Tibial nerve (tissue), 3 donors: ENCODE measurements around the gene MYO3B.

Experiments
- CTCF ChIP-seq, 5 experiments: fragments of 200-600 bp in 3 of 5; fragments of 450-650 bp in 2 of 5; sonication (generic) in 3 of 5; IDR thresholded peaks; one replicate each; pipeline ENCODE4 v1.5.1; 2016 to 2019; ENCODE audit warnings: antibody characterized with exemption in 5 of 5, mild to moderate bottlenecking in 3 of 5, moderate library complexity in 2 of 5
- POLR2A ChIP-seq, 2 donors: fragments of 450-650 bp; IDR thresholded peaks; one replicate each; pipeline ENCODE4 v1.6.1; 2017; ENCODE audit warnings: antibody characterized with exemption in 2 of 2, mild to moderate bottlenecking in 2 of 2, moderate library complexity in 2 of 2

GRCh38 chr2:170531876-170532275 lies 353.9 kb downstream of the MYO3B start:
- TF ChIP-seq POLR2A (IDR thresholded peaks at IDR 0.05) (no peak), CTCF (IDR thresholded peaks at IDR 0.05) (no peak)
